MM.1S (cell line): ENCODE data around the gene ADGRE1.

Experiments
- CTCF ChIP-seq: fragments of 300-600 bp; sonication (generic); IDR thresholded peaks from 2 replicates; pipeline ENCODE4 v1.5.1; 2016; ENCODE audit warnings: antibody characterized with exemption, low read length, mixed read lengths
- EZH2 ChIP-seq: fragments of 300-600 bp; sonication (generic); optimal IDR thresholded peaks from 2 replicates; pipeline ENCODE3; 2017; ENCODE audit warnings: low read depth, mild to moderate bottlenecking, antibody characterized with exemption, low read length, mixed read lengths

- TF ChIP-seq CTCF (no peak), EZH2 (no peak)
Measured at GRCh38 chr19:6886277-6886897, 992 bp upstream of the ADGRE1 start.
